K562 (cell line): ENCODE data around the gene GBF1. TPM values are rescaled to one million over a fixed set of nuclear protein-coding genes. Genes with fewer than 3 reads are reported as not detected.
A peak's percentile ranks its signal among the peaks of the same experiment; 100 is the strongest.

Source experiments
- CBX5 ChIP-seq: IDR thresholded peaks from 2 replicates; pipeline ENCODE4 v1.6.1; 2014; ENCODE audit warnings: low read depth, borderline replicate concordance
- EHMT2 ChIP-seq: fragments of 450-650 bp; IDR thresholded peaks from 2 replicates; pipeline ENCODE4 v1.6.1; 2018; ENCODE audit warnings: antibody characterized with exemption
- ERF ChIP-seq: fragments of 450-650 bp; formaldehyde crosslinking; IDR thresholded peaks from 2 replicates; pipeline ENCODE4 v1.4.0; 2020; ENCODE audit warnings: mild to moderate bottlenecking, mixed read lengths
- FOXP1 ChIP-seq: sonication (generic); formaldehyde crosslinking; IDR thresholded peaks from 2 replicates; pipeline ENCODE4 v1.8.0; 2022; ENCODE audit warnings: mild to moderate bottlenecking, missing genetic modification reagents
- GMEB1 ChIP-seq: fragments of 250-450 bp; sonication (Bioruptor Pico); IDR thresholded peaks from 2 replicates; pipeline ENCODE4 v1.4.0; 2020; ENCODE audit warnings: mild to moderate bottlenecking
- HCFC1 ChIP-seq: IDR thresholded peaks from 2 replicates; pipeline ENCODE4 v1.6.1; 2012; ENCODE audit warnings: low read depth, low read length, improper control_type of control experiment
- KAT7 ChIP-seq: sonication (generic); formaldehyde crosslinking; IDR thresholded peaks from 2 replicates; pipeline ENCODE4 v1.8.0; 2022; ENCODE audit warnings: missing genetic modification reagents, mild to moderate bottlenecking, borderline replicate concordance
- MYBL2 ChIP-seq, 2 experiments: fragments of 450-650 bp in 1 of 2; sonication (generic) in 1 of 2; formaldehyde crosslinking in 1 of 2; IDR thresholded peaks; 2 replicates each; pipeline versions ENCODE4 v1.6.1 to v1.8.1; 2017 to 2022; ENCODE audit warnings: borderline replicate concordance in 1 of 2, inconsistent platforms in 1 of 2, low read depth in 1 of 2, mild to moderate bottlenecking in 1 of 2, missing genetic modification reagents in 1 of 2, moderate library complexity in 1 of 2
- NEUROD1 ChIP-seq: fragments of 150-350 bp; IDR thresholded peaks from 2 replicates; pipeline ENCODE4 v1.6.1; 2014; ENCODE audit warnings: borderline replicate concordance, low read length, low read depth; ENCODE audit not compliant: partially characterized antibody
- NR2C2 ChIP-seq, 2 experiments: fragments of 200-800 bp in 1 of 2; sonication (Bioruptor generic) in 1 of 2; sonication (generic) in 1 of 2; formaldehyde crosslinking in 1 of 2; IDR thresholded peaks; 2 replicates each; pipeline versions ENCODE4 v1.6.1 to v1.8.0; 2016 to 2022; ENCODE audit warnings: mild to moderate bottlenecking in 1 of 2, missing compliant biosample characterization in 1 of 2, missing genetic modification characterization in 1 of 2, missing genetic modification reagents in 1 of 2
- PHTF2 ChIP-seq: fragments of 250-450 bp; sonication (Bioruptor Pico); IDR thresholded peaks from 2 replicates; pipeline ENCODE4 v1.5.0; 2021; ENCODE audit warnings: mild to moderate bottlenecking
- PTBP1 ChIP-seq: fragments of 200-400 bp; formaldehyde crosslinking; IDR thresholded peaks from 2 replicates; pipeline ENCODE4 v1.6.1; 2017; ENCODE audit warnings: low read depth, low read length
- RAD51 ChIP-seq: fragments of 450-650 bp; IDR thresholded peaks from 2 replicates; pipeline ENCODE4 v1.7.1; 2016; ENCODE audit warnings: low read depth, mild to moderate bottlenecking, borderline replicate concordance
- RBFOX2 ChIP-seq: fragments of 200-400 bp; formaldehyde crosslinking; IDR thresholded peaks from 2 replicates; pipeline ENCODE4 v1.6.1; 2017; ENCODE audit warnings: low read depth, mild to moderate bottlenecking, low read length, moderate library complexity
- SAFB ChIP-seq: fragments of 200-400 bp; formaldehyde crosslinking; IDR thresholded peaks from 2 replicates; pipeline ENCODE4 v1.6.1; 2017; ENCODE audit warnings: low read depth, low read length, borderline replicate concordance
- SRSF7 ChIP-seq: fragments of 200-400 bp; formaldehyde crosslinking; optimal IDR thresholded peaks from 2 replicates; pipeline ENCODE3; 2017; ENCODE audit warnings: mild to moderate bottlenecking, low read depth, low read length
- USF1 ChIP-seq: sonication (generic); formaldehyde crosslinking; IDR thresholded peaks from 2 replicates; pipeline ENCODE4 v1.9.0; 2022; ENCODE audit warnings: mild to moderate bottlenecking, missing genetic modification reagents
- ZNF239 ChIP-seq: fragments of 250-450 bp; sonication (Bioruptor Pico); IDR thresholded peaks from 2 replicates; pipeline ENCODE4 v1.4.0; 2020; ENCODE audit warnings: mild to moderate bottlenecking
- ZNF398 ChIP-seq: fragments of 250-450 bp; sonication (Bioruptor Pico); IDR thresholded peaks from 2 replicates; pipeline ENCODE4 v1.8.0; 2021; ENCODE audit warnings: moderate library complexity, mild to moderate bottlenecking, inconsistent platforms
- ZNF449 ChIP-seq: fragments of 250-450 bp; sonication (Bioruptor Pico); IDR thresholded peaks from 2 replicates; pipeline ENCODE4 v1.8.0; 2022; ENCODE audit warnings: moderate library complexity, mild to moderate bottlenecking, inconsistent platforms
- ZNF79 ChIP-seq: fragments of 250-450 bp; sonication (Bioruptor Pico); IDR thresholded peaks from 2 replicates; pipeline ENCODE4 v1.4.0; 2020; ENCODE audit warnings: low read depth, mild to moderate bottlenecking, moderate library complexity
- ZSCAN32 ChIP-seq: fragments of 450-650 bp; formaldehyde crosslinking; IDR thresholded peaks from 2 replicates; pipeline ENCODE4 v1.4.0; 2020; ENCODE audit warnings: mild to moderate bottlenecking, moderate library complexity
- polyA plus RNA-seq, 8 experiments: library from polyadenylated mRNA; depleted of rRNA in 4 of 8; stranded (reverse) in 5 of 8; unstranded in 3 of 8; fragments of >200 nt; fragmentation: Nextera tagmentation in 2 of 8; fragmentation: Illumina TruSeq in 1 of 8; extraction: Ambion mirVana in 2 of 8; extraction: Trizol in 1 of 8; gene quantifications; 2 replicates each; pipeline versions ENCODE4 v1.2.1 to v1.2.3, GENCODE V29; 2011 to 2014; ENCODE audit warnings: inconsistent platforms in 1 of 8, missing spikeins in 1 of 8
- total RNA-seq, 7 experiments: library from RNA; depleted of rRNA in 6 of 7; stranded (reverse); fragments of >200 nt in 6 of 7; fragmentation: Illumina TruSeq in 2 of 7; extraction: Trizol in 2 of 7; gene quantifications; 2 replicates each; pipeline versions ENCODE4 v1.2.1 to v1.2.3, GENCODE V29; 2011 to 2021; ENCODE audit warnings: low replicate concordance in 1 of 7

The GBF1 gene
- total and polyA plus RNA-seq, 9 of the 15 experiments (the other 6 are each of a cell fraction or from before 2014, with no cell fraction given), result 0.69 to 28.0 (median 10.3) TPM

GRCh38 chr10:102399217-102400021 lies 154.1 kb downstream of the GBF1 start (continued):
- TF ChIP-seq MYBL2 (IDR thresholded peaks at IDR 0.05; ENCODE audit: low read depth) (no peak), MYBL2 (CRISPR knock-in tag; IDR thresholded peaks at IDR 0.05; ENCODE audit: borderline replicate concordance) (no peak), SAFB (peak; percentile 53; the same call in 1 of the 2 replicates), HCFC1 (no peak; the same call in none of the 2 replicates), USF1 (CRISPR knock-in tag) (0 out of 2 replicates have a peak, but pooled peaks have one; percentile 22), SRSF7 (no peak), RBFOX2 (peak; percentile 77), ZNF398 (CRISPR knock-in tag) (no peak), ZNF239 (CRISPR knock-in tag) (no peak), FOXP1 (CRISPR knock-in tag) (peak; percentile 73; the same call in 1 of the 2 replicates), KAT7 (CRISPR knock-in tag) (peak; percentile 44; the same call in 1 of the 2 replicates), RAD51 (no peak), PHTF2 (CRISPR knock-in tag) (no peak), ZNF449 (CRISPR knock-in tag) (no peak), NR2C2 (CRISPR knock-in tag; IDR thresholded peaks at IDR 0.05) (no peak), NR2C2 (tag; IDR thresholded peaks at IDR 0.05) (no peak), EHMT2 (no peak), ERF (CRISPR knock-in tag) (0 out of 2 replicates have a peak, but pooled peaks have one; percentile 64), NEUROD1 (peak; percentile 71), ZNF79 (no peak), ZSCAN32 (CRISPR knock-in tag) (no peak), GMEB1 (CRISPR knock-in tag) (peak; percentile 91), PTBP1 (no peak), CBX5 (no peak)
